Astrocyte (in vitro differentiated cells and primary cell): Measurements from ENCODE around the gene UMODL1. TPM values are rescaled to one million over a fixed set of nuclear protein-coding genes. Genes with fewer than 3 reads are reported as not detected.
A peak's percentile ranks its signal among the peaks of the same experiment; 100 is the strongest.

Source experiments
- DNase-seq: peaks from one replicate; pipeline ENCODE4 v3.0.0-alpha.2; 2010; ENCODE audit warnings: low read depth
- FAIRE-seq: peaks from 2 replicates; lab custom pipeline; 2011; peaks lifted over from hg19 to GRCh38; lab: Jason Lieb, UNC
- H2AFZ ChIP-seq: 2 replicates; pipeline ENCODE4 v1.6.0; 2012; ENCODE audit warnings: low read depth, low read length, inconsistent platforms
- H3K27ac ChIP-seq: 2 replicates; pipeline ENCODE4 v1.5.1; 2011; ENCODE audit warnings: low read depth, low read length, inconsistent platforms
- H3K27me3 ChIP-seq: 2 replicates; pipeline ENCODE4 v1.6.0; 2011; ENCODE audit warnings: low read length, inconsistent platforms; ENCODE audit not compliant: insufficient read depth
- H3K36me3 ChIP-seq: 2 replicates; pipeline ENCODE4 v1.5.1; 2011; ENCODE audit warnings: low read length, inconsistent platforms; ENCODE audit not compliant: insufficient read depth
- H3K4me1 ChIP-seq: 2 replicates; pipeline ENCODE4 v1.5.1; 2011; ENCODE audit warnings: low read length, inconsistent platforms; ENCODE audit not compliant: insufficient read depth
- H3K4me2 ChIP-seq: 2 replicates; pipeline ENCODE4 v1.6.0; 2012; ENCODE audit warnings: low read length, inconsistent platforms
- H3K4me3 ChIP-seq: 2 replicates; pipeline ENCODE4 v1.5.1; 2011; ENCODE audit warnings: low read depth, mild to moderate bottlenecking, low read length, inconsistent platforms; ENCODE audit not compliant: insufficient read depth
- H3K79me2 ChIP-seq: 2 replicates; pipeline ENCODE4 v1.6.0; 2012; ENCODE audit warnings: mild to moderate bottlenecking, low read length, inconsistent platforms; ENCODE audit not compliant: insufficient read depth
- H3K9ac ChIP-seq: 2 replicates; pipeline ENCODE4 v1.6.0; 2012; ENCODE audit warnings: mild to moderate bottlenecking, low read length, inconsistent platforms
- H3K9me3 ChIP-seq: 2 replicates; pipeline ENCODE4 v1.5.1; 2012; ENCODE audit warnings: low read depth, mild to moderate bottlenecking, low read length, inconsistent platforms; ENCODE audit not compliant: insufficient read depth
- H4K20me1 ChIP-seq: 2 replicates; pipeline ENCODE4 v1.6.0; 2012; ENCODE audit warnings: low read length, inconsistent platforms; ENCODE audit not compliant: insufficient read depth
- H3K27ac Mint-ChIP-seq: one replicate; pipeline ENCODE4 v1.8.0; 2021; ENCODE audit warnings: mild to moderate bottlenecking, mixed read lengths; ENCODE audit not compliant: unreplicated experiment
- H3K27me3 Mint-ChIP-seq: one replicate; pipeline ENCODE4 v1.8.0; 2021; ENCODE audit warnings: low read depth, mixed read lengths; ENCODE audit not compliant: unreplicated experiment
- H3K36me3 Mint-ChIP-seq: one replicate; pipeline ENCODE4 v1.8.0; 2021; ENCODE audit warnings: low read depth, mixed read lengths; ENCODE audit not compliant: unreplicated experiment
- H3K4me1 Mint-ChIP-seq: one replicate; pipeline ENCODE4 v1.8.0; 2021; ENCODE audit warnings: low read depth, mixed read lengths; ENCODE audit not compliant: unreplicated experiment
- H3K4me3 Mint-ChIP-seq: one replicate; pipeline ENCODE4 v1.8.0; 2021; ENCODE audit warnings: mild to moderate bottlenecking, moderate library complexity, mixed read lengths; ENCODE audit not compliant: unreplicated experiment
- H3K9me3 Mint-ChIP-seq: one replicate; pipeline ENCODE4 v1.8.0; 2021; ENCODE audit warnings: mild to moderate bottlenecking, mixed read lengths; ENCODE audit not compliant: unreplicated experiment
- EZH2 ChIP-seq: IDR thresholded peaks from 2 replicates; pipeline ENCODE4 v1.6.1; 2012; ENCODE audit warnings: mild to moderate bottlenecking, low read length, inconsistent platforms; ENCODE audit not compliant: insufficient read depth
- total RNA-seq: library from RNA; stranded (reverse); gene quantifications from 2 replicates; pipeline ENCODE4 v1.2.1, GENCODE V29; 2021
- TF ChIP-seq, protein P1 (sequence below): IDR thresholded peaks from 2 replicates; pipeline ENCODE4 v1.5.1; 2011; ENCODE audit warnings: low read depth, mild to moderate bottlenecking, inconsistent platforms, low read length, moderate library complexity; ENCODE audit not compliant: insufficient read depth

The UMODL1 gene
- total RNA-seq, 1 donor from 2014 or later = not detected

DNA sequence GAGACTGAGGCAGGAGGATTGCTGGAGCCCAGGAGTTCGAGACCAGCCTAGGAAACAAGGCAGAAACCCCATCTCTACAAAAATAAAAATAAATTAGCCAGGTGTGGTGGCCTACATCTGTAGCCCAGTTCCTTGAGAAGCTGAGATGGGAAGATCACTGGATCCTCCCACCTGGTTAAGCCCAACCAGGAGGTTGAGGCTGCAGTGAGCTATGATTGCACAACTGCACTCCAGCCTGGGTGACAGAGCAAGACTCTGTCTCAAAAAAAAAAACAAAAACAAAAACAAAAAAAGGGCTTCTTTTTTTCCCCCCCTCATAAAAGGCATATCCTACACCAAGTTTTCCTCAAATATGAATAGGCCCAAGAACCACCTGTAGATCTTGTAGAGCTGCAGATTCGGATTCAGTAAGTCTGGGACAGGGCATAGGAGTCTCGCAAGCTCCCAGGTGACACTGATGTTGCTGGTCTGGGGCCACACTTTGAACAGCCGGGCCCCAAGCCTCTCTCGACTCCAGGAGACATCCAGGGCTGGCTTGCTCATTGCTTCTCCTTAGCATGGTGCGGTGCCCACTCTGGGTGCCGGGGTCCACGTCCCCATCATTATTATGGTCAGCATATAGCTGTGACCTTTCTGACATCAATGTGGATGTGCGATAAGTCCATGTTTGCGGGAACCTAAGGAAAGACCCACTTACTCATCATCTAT lies 22.1 kb upstream of the UMODL1 start:
- Histone ChIP-seq H3K9ac (peak overlapping the region; percentile 71), H3K36me3 (no peaks in the 10 kb centered on the region), H3K79me2 (no peaks in the 10 kb centered on the region), H3K4me1 (peaks cover 22% of the 10 kb centered on the region), H4K20me1 (no peaks in the 10 kb centered on the region), H2AFZ (no peak overlapping the region), H3K4me2 (no peak overlapping the region), H3K9me3 (no peaks in the 10 kb centered on the region), H3K27ac (peak overlapping the region; percentile 93), H3K27me3 (peaks cover 9% of the 10 kb centered on the region), H3K4me3 (no peak overlapping the region)
- H3K4me1 Mint-ChIP-seq = peaks cover 16% of the 10 kb centered on the region
- H3K27ac Mint-ChIP-seq = peak overlapping the region; percentile 8
- FAIRE-seq (no peak), DNase-seq (no peak)
- peaks cover 1% of the 10 kb centered on the region for H3K36me3 Mint-ChIP-seq
- H3K9me3 Mint-ChIP-seq = peaks cover 1% of the 10 kb centered on the region
- H3K27me3 Mint-ChIP-seq = no peaks in the 10 kb centered on the region
- TF ChIP-seq, protein P1, sequence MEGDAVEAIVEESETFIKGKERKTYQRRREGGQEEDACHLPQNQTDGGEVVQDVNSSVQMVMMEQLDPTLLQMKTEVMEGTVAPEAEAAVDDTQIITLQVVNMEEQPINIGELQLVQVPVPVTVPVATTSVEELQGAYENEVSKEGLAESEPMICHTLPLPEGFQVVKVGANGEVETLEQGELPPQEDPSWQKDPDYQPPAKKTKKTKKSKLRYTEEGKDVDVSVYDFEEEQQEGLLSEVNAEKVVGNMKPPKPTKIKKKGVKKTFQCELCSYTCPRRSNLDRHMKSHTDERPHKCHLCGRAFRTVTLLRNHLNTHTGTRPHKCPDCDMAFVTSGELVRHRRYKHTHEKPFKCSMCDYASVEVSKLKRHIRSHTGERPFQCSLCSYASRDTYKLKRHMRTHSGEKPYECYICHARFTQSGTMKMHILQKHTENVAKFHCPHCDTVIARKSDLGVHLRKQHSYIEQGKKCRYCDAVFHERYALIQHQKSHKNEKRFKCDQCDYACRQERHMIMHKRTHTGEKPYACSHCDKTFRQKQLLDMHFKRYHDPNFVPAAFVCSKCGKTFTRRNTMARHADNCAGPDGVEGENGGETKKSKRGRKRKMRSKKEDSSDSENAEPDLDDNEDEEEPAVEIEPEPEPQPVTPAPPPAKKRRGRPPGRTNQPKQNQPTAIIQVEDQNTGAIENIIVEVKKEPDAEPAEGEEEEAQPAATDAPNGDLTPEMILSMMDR = no peak
- no peak for TF ChIP-seq EZH2
- H3K4me3 Mint-ChIP-seq = no peak overlapping the region

DNA sequence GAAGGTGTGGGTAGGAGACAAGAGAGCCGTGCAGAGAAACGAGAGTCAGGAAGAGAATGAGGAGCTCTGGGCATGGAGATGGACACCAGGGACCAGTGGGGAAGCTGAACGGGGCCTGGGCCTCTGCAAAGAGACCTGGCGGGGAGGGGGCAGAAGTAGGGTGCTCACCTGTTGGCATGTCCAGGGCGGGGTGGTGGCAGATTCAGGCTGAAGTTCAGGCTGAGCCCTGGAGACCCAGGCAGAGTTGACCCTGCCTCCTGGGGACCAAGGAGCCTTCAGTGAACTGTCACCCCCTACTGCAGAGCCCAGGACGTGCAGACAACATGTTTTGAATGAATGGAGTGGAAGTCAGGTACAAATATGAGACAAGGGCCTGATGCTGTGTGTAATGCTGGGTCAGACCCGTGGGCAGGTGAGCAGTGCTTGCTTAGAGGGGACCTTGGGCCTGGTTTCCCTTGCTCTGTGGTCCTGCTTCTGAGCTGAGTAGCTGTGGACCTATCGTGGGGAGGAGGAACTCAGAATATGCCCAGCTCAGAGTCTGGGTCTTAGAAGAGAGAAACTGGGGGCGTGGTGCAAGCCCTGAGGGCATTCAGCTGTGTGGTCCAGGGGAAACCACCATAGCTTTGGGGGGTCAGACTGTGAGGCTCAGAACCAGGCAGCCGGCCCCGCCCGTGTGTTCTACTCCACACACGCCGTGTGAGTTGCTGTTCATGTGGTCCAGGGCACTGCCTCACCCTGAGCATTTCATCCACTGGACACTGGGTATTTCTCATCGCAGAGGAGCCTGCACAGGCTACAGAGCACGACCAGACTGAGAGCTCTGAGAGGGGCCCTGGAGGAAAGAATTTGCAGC lies 21.3 kb upstream of the UMODL1 start:
- TF ChIP-seq, protein P1 = no peak
- no peak for TF ChIP-seq EZH2

More for the DNA sequence above, 21.3 kb upstream of the UMODL1 start:
- H3K36me3 Mint-ChIP-seq = no peaks in the 10 kb centered on the region
- H3K4me3 Mint-ChIP-seq = no peak overlapping the region
- peaks cover 3% of the 10 kb centered on the region for H3K9me3 Mint-ChIP-seq
- peaks cover 16% of the 10 kb centered on the region for H3K4me1 Mint-ChIP-seq
- Histone ChIP-seq H3K27ac (no peak overlapping the region), H3K4me2 (no peak overlapping the region), H4K20me1 (no peaks in the 10 kb centered on the region), H3K4me1 (peaks cover 22% of the 10 kb centered on the region), H3K79me2 (no peaks in the 10 kb centered on the region), H3K4me3 (no peak overlapping the region), H2AFZ (no peak overlapping the region), H3K9me3 (no peaks in the 10 kb centered on the region), H3K36me3 (no peaks in the 10 kb centered on the region), H3K9ac (peak overlapping the region; percentile 24), H3K27me3 (peaks cover 14% of the 10 kb centered on the region)
- FAIRE-seq (no peak), DNase-seq (no peak)
- peak overlapping the region; percentile 8 for H3K27ac Mint-ChIP-seq
- peaks cover 2% of the 10 kb centered on the region for H3K27me3 Mint-ChIP-seq
